Gastroesophageal sphincter (tissue), 3 donors: ENCODE measurements around the gene GJC1.

Experiments
- POLR2A ChIP-seq, 2 donors: fragments of 450-650 bp; IDR thresholded peaks; one replicate each; pipeline ENCODE4 v1.6.1; 2017; ENCODE audit warnings: antibody characterized with exemption in 2 of 2, mild to moderate bottlenecking in 2 of 2, moderate library complexity in 1 of 2
- TF ChIP-seq, protein P1 (sequence below), 4 experiments: fragments of 200-600 bp in 2 of 4; fragments of 450-650 bp in 2 of 4; sonication (generic) in 1 of 4; IDR thresholded peaks; one replicate each; pipeline ENCODE4 v1.5.1; 2017 to 2019; ENCODE audit warnings: antibody characterized with exemption in 4 of 4, mild to moderate bottlenecking in 2 of 4, moderate library complexity in 2 of 4

DNA sequence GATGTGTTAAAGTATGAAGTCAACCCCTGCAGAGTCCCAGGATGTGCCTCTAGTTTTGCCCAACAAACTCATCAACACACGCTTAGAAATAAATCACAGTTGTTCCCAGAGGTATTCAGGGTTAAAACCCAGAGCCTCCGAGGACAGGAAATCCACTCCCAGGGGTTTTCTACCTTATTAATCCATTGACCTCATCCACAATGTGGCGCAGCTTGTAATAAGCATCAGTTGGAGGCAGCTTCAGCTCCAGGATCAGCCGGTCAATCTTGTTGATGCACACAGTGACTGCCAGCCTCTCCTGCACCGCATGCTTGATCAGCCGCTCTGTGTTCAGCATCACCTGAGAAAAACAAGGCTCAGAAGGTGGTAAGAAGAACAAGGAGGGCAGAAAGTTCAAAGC, 45.7 kb upstream of the GJC1 start:
- TF ChIP-seq, protein P1, sequence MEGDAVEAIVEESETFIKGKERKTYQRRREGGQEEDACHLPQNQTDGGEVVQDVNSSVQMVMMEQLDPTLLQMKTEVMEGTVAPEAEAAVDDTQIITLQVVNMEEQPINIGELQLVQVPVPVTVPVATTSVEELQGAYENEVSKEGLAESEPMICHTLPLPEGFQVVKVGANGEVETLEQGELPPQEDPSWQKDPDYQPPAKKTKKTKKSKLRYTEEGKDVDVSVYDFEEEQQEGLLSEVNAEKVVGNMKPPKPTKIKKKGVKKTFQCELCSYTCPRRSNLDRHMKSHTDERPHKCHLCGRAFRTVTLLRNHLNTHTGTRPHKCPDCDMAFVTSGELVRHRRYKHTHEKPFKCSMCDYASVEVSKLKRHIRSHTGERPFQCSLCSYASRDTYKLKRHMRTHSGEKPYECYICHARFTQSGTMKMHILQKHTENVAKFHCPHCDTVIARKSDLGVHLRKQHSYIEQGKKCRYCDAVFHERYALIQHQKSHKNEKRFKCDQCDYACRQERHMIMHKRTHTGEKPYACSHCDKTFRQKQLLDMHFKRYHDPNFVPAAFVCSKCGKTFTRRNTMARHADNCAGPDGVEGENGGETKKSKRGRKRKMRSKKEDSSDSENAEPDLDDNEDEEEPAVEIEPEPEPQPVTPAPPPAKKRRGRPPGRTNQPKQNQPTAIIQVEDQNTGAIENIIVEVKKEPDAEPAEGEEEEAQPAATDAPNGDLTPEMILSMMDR (IDR thresholded peaks at IDR 0.05), result no peak
- no peak for TF ChIP-seq POLR2A (IDR thresholded peaks at IDR 0.05)
